Neural progenitor cell (in vitro differentiated cells): ENCODE measurements around the gene ZDHHC11. TPM values are rescaled to one million over a fixed set of nuclear protein-coding genes. Genes with fewer than 3 reads are reported as not detected.

Experiments
- DNase-seq: peaks from one replicate; pipeline ENCODE4 v3.0.0-alpha.2; 2016; ENCODE audit warnings: low spot score
- H2AFZ ChIP-seq: fragments of 200-600 bp; sonication (generic); replicated peaks from 2 replicates; pipeline ENCODE4 v1.6.1; 2016; ENCODE audit warnings: antibody characterized with exemption
- H3F3A ChIP-seq: fragments of 200-600 bp; sonication (generic); 2 replicates; pipeline ENCODE4 v1.6.1; 2016; ENCODE audit warnings: antibody characterized with exemption, low read depth
- H3K27ac ChIP-seq: fragments of 200-600 bp; sonication (generic); 2 replicates; pipeline ENCODE4 v1.5.1; 2016; ENCODE audit warnings: mild to moderate bottlenecking
- H3K27me3 ChIP-seq: fragments of 200-600 bp; sonication (generic); 2 replicates; pipeline ENCODE4 v1.6.1; 2016; ENCODE audit warnings: mild to moderate bottlenecking, moderate library complexity
- H3K36me3 ChIP-seq: fragments of 200-600 bp; sonication (generic); 2 replicates; pipeline ENCODE4 v1.5.1; 2016
- H3K4me1 ChIP-seq: fragments of 200-600 bp; sonication (generic); 2 replicates; pipeline ENCODE4 v1.6.1; 2016; ENCODE audit warnings: mixed run types
- H3K4me2 ChIP-seq: fragments of 200-600 bp; sonication (generic); 2 replicates; pipeline ENCODE4 v1.6.1; 2016
- H3K4me3 ChIP-seq: fragments of 200-600 bp; sonication (generic); 2 replicates; pipeline ENCODE4 v1.5.1; 2016
- H3K79me2 ChIP-seq: fragments of 200-600 bp; sonication (generic); 2 replicates; pipeline ENCODE4 v1.6.1; 2016; ENCODE audit warnings: low read depth
- H3K9ac ChIP-seq: fragments of 200-600 bp; sonication (generic); 2 replicates; pipeline ENCODE4 v1.6.1; 2016
- H3K9me3 ChIP-seq: fragments of 200-600 bp; sonication (generic); 2 replicates; pipeline ENCODE4 v1.5.1; 2016; ENCODE audit warnings: low read depth
- H4K20me1 ChIP-seq: fragments of 200-600 bp; sonication (generic); 2 replicates; pipeline ENCODE4 v1.6.1; 2016; ENCODE audit warnings: low read depth
- H3K27ac Mint-ChIP-seq: 3 replicates; pipeline ENCODE4 v1.8.0; 2021; ENCODE audit warnings: mixed read lengths
- H3K27me3 Mint-ChIP-seq: 2 replicates; pipeline ENCODE4 v1.8.0; 2022; ENCODE audit warnings: low read depth, mild to moderate bottlenecking, inconsistent platforms, moderate library complexity, mixed read lengths; ENCODE audit not compliant: insufficient read depth
- H3K36me3 Mint-ChIP-seq: 3 replicates; pipeline ENCODE4 v1.8.0; 2021; ENCODE audit warnings: mixed read lengths
- H3K4me1 Mint-ChIP-seq: 3 replicates; pipeline ENCODE4 v1.8.0; 2021; ENCODE audit warnings: mixed read lengths
- H3K4me3 Mint-ChIP-seq: 3 replicates; pipeline ENCODE4 v1.8.0; 2021; ENCODE audit warnings: mild to moderate bottlenecking, moderate library complexity, mixed read lengths
- H3K9me3 Mint-ChIP-seq: 3 replicates; pipeline ENCODE4 v1.8.0; 2020; ENCODE audit warnings: mixed read lengths
- EZH2 ChIP-seq: fragments of 200-600 bp; sonication (generic); IDR thresholded peaks from 2 replicates; pipeline ENCODE4 v1.6.1; 2017; ENCODE audit warnings: antibody characterized with exemption, mild to moderate bottlenecking, moderate library complexity
- EZH2phosphoT487 ChIP-seq: fragments of 200-600 bp; sonication (generic); IDR thresholded peaks from 2 replicates; pipeline ENCODE4 v1.6.1; 2017; ENCODE audit warnings: antibody characterized with exemption
- total RNA-seq: library from RNA; depleted of rRNA; stranded (reverse); fragments of >200 nt; gene quantifications from 2 replicates; pipeline ENCODE4 v1.2.3, GENCODE V29; 2015; ENCODE audit warnings: low replicate concordance
- TF ChIP-seq, protein P1 (sequence below): fragments of 200-600 bp; sonication (generic); IDR thresholded peaks from 2 replicates; pipeline ENCODE4 v1.5.1; 2017; ENCODE audit warnings: antibody characterized with exemption, mild to moderate bottlenecking

Gene ZDHHC11
- total RNA-seq, 1 donor from 2014 or later: 0.92 TPM

GRCh38 chr5:746258-746761 is 104.5 kb downstream of the ZDHHC11 start:
- Histone ChIP-seq H3K9me3 (no peaks in the 10 kb centered on the region), H3K4me2 (no peak overlapping the region), H2AFZ (no peak overlapping the region), H3K4me1 (no peaks in the 10 kb centered on the region), H3K4me3 (no peak overlapping the region), H3F3A (no peaks in the 10 kb centered on the region), H3K27ac (no peak overlapping the region), H3K27me3 (no peaks in the 10 kb centered on the region), H3K36me3 (no peaks in the 10 kb centered on the region), H4K20me1 (no peaks in the 10 kb centered on the region), H3K9ac (no peak overlapping the region), H3K79me2 (no peaks in the 10 kb centered on the region)
- peaks cover 3% of the 10 kb centered on the region for H3K36me3 Mint-ChIP-seq
- peak overlapping the region; percentile 80 for H3K27ac Mint-ChIP-seq
- H3K9me3 Mint-ChIP-seq: no peaks in the 10 kb centered on the region
- H3K4me1 Mint-ChIP-seq: peaks cover 5% of the 10 kb centered on the region
- no peak for DNase-seq
- peaks cover 4% of the 10 kb centered on the region for H3K27me3 Mint-ChIP-seq
- TF ChIP-seq, protein P1, sequence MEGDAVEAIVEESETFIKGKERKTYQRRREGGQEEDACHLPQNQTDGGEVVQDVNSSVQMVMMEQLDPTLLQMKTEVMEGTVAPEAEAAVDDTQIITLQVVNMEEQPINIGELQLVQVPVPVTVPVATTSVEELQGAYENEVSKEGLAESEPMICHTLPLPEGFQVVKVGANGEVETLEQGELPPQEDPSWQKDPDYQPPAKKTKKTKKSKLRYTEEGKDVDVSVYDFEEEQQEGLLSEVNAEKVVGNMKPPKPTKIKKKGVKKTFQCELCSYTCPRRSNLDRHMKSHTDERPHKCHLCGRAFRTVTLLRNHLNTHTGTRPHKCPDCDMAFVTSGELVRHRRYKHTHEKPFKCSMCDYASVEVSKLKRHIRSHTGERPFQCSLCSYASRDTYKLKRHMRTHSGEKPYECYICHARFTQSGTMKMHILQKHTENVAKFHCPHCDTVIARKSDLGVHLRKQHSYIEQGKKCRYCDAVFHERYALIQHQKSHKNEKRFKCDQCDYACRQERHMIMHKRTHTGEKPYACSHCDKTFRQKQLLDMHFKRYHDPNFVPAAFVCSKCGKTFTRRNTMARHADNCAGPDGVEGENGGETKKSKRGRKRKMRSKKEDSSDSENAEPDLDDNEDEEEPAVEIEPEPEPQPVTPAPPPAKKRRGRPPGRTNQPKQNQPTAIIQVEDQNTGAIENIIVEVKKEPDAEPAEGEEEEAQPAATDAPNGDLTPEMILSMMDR: no peak
- TF ChIP-seq EZH2: no peak
- TF ChIP-seq EZH2phosphoT487: no peak
- H3K4me3 Mint-ChIP-seq: no peak overlapping the region

Other genes with a start within 250 kb of the ZDHHC11 start
- 17.2 and 21.5 TPM in 2 replicates for gene CEP72, start 238.6 kb downstream of the ZDHHC11 start, total RNA-seq
- gene TPPP, start 157.6 kb downstream of the ZDHHC11 start, total RNA-seq: 0.87 TPM in 1 of 2 replicates, not detected in the other
- 0.25 and 0.60 TPM in 2 replicates for gene ZDHHC11B, start 66.3 kb downstream of the ZDHHC11 start, total RNA-seq
- 37.5 and 45.1 TPM in 2 replicates for gene BRD9, start 41.8 kb upstream of the ZDHHC11 start, total RNA-seq
- gene TRIP13, start 41.9 kb upstream of the ZDHHC11 start, total RNA-seq: 32.3 and 32.6 TPM in 2 replicates
- gene NKD2, start 157.8 kb upstream of the ZDHHC11 start, total RNA-seq: 1.3 and 3.2 TPM in 2 replicates